HG02852 (cell line): ENCODE data around the gene IGF1R.
A peak's percentile ranks its signal among the peaks of the same experiment; 100 is the strongest.

Experiments used
- ATAC-seq: cut with Tn5 transposase; IDR thresholded peaks from one replicate; pipeline ENCODE4 v1.9.1; 2021; ENCODE audit warnings: mild to moderate bottlenecking, moderate library complexity; ENCODE audit not compliant: unreplicated experiment

Gene IGF1R

DNA sequence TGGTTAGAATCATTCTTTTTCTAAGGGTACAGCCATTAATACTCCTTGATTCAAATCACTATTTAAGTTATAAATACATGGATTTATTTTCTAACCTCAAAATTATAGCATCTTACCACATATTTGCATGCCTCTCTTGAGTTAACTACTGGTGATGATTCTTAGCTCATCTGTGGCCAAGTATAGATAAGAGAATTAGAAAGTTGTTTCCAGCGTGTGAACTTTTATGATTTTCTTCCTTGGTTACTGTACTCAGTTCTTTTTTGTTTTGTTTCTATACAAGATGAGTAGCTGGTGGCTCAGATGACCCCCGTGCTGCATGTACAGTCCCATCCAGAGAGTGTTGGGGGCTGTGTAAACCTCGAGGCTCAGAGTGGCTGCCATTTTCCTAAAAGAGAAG, 124.6 kb downstream of the IGF1R start:
- no peak for ATAC-seq

- no peak for ATAC-seq
Observed at GRCh38 chr15:98773616-98774015, 125.3 kb downstream of the IGF1R start.

DNA sequence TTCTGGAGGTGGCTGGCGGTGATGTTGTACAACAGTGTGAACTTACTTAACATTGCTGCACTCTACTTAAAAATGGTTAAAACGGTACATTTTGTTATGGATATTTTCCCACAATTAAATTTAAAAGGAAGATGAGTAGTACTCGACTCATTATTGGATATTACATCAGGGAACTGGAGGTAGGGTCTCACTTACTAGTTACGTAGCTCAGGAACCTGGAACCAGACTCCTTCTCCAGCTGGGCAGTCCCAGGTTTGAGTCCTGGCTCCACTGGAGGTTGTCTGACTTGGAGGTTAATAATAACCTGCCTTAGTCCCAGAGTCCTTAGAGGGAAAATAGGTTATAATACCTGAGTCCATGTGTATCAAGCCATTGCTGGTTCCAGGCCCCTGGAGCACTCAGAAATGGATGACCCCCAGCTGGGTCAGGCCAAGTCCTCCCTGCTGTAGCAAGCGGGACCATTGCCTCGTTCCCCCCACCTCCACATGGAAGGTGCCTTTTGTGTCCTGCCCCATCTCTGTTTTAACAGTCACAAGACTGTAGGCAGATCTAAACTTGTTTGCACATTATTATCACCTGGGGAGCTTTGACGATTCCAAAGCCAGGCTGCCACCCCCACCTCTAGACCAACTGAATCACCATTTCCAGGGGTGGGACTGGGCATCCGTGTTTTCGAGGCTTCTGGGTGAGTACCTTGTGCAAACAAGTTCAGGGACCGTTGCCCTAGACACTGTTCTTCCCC, 126.6 kb downstream of the IGF1R start:
- ATAC-seq, result no peak

DNA sequence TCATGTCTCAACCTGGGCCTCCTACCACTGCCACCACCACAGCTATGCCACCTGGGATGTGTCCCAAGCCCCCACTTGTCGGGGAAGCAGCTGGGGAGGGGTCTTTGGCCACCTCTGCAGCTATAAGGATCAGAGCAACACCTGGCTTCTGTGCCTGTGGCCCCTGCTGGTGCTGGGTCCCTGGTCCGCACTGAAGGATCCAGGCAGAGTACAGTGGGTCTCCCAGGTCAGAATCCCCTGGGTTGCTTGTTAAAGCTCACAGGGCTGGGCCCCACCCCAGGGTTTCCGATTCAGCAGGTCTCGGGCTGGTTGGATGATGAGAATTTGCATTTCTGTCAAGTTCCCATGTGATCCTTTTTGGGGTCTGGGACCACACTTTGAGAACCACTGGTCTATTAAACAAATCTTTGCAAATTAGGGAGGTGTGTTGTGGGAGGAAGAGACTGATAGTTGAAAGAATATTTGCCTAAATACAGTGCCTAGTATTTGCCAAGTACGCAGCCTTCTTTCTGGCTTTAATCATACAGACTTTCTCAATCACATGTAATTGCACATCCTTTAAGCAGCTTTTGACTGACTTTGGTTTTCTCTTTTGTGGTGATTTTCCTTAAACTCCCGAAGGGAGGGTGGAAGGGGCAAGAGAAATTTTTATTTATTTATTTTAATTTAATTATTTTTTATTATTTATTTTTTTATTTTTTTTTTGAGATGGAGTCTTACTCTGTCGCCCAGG, 127.3 kb downstream of the IGF1R start:
- no peak for ATAC-seq

GRCh38 chr15:98776607-98777281, 128.4 kb downstream of the IGF1R start:
- ATAC-seq, result peak; percentile 55

DNA sequence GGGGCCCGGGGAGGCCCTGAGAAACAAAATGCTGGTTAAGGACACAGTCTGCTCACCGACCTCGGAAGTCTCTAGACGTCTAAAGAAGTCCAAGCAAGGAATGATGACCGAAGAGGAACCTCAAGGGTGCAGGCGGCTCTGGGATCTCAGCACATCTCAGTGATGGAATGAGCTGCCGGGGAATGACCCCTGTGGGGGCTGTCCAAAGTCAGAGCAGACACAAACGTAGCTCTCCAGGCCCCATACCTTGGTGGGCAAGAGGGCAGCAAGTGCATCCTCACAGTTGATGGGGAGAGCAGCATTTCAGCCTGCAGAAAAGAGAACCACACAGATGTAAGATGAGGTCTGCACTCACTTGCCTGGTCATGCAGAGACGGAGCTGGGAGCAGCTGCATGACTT, 129.1 kb downstream of the IGF1R start:
- no peak for ATAC-seq

- no peak for ATAC-seq
Observed at GRCh38 chr15:98778263-98778959, 130.1 kb downstream of the IGF1R start.

DNA sequence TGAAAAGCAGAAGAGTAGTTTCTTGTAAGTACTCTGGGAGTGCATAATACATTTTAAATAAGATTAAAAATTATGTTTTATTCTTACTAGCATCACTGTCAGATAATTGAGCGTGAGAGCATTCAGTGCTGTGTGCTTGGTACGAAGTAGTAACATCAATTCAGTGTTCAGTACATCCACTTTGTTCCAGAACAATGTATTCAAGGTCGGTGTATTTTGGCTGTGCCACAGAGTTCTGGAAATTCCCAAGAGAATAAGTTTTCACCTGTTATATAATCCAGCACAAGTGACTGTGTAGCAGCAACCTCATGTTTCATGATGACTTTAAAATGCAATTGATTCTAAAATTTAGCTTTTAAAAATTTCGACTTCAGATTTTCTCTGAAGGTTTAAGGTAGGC, 130.6 kb downstream of the IGF1R start:
- no peak for ATAC-seq

GRCh38 chr15:98779463-98780071, 131.2 kb downstream of the IGF1R start:
- ATAC-seq, result peak; percentile 82

GRCh38 chr15:98781838-98782237, 133.5 kb downstream of the IGF1R start:
- no peak for ATAC-seq

- no peak for ATAC-seq
Observed at GRCh38 chr15:98782801-98783200, 134.5 kb downstream of the IGF1R start.

GRCh38 chr15:98785431-98785806, 137.1 kb downstream of the IGF1R start:
- ATAC-seq, result no peak

DNA sequence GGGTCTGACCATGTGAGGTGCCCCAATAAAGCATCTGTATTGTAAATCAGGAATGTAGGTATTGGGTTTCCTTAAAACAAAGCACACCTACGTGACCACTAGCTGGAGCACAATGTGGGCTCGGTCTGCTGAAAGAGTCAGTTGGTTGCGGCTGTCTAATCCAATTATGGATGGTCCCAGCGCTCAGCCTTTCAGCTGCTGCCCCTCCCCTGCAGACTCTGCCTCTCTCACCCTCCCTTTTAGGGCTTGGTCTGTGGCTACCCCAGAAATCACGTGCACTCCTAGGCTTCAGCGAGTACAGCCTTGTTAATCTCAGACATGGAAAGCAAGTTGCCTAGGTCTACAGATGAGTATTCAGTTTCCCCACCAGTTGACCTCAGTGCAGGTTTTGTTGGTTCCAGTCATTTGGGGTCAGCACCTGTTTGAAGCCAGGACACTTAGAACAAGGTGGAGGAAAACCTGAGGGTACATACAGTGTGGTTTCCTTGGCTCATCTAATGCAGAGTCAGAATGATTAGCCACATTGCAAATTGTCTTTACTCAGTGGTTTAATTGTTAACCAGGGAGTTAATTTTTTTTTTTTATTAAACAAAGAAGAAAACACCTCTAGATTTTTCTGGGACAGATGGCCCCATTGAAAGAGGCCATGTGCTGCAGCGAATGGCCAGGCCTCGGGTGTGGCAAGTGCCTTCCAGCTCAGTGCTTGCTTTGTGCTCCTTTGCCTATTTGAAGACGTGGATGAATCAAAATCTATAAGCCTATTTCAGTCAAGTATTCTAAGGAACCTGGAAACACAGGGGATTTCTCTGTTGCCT, 137.7 kb downstream of the IGF1R start:
- peak; percentile 72 for ATAC-seq

DNA sequence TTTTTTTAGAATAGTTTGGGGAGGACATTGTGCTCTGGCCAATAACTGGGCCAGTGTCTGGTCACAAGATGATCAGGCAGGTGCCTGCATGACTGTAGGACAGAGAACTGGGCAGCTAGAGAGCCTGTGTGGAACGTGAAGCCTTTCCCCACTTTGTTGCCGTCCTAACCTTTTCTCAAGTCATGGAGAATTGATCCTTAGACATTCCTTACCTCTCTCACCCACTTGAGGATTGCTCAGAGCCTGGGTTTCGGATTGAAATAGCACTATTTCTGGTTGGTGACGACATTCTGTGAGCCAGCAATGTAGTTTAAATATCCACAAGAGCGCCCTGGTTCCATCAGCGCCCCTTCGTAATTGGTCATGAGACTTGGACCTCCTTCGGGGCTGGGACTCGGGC, 138.4 kb downstream of the IGF1R start:
- no peak for ATAC-seq

DNA sequence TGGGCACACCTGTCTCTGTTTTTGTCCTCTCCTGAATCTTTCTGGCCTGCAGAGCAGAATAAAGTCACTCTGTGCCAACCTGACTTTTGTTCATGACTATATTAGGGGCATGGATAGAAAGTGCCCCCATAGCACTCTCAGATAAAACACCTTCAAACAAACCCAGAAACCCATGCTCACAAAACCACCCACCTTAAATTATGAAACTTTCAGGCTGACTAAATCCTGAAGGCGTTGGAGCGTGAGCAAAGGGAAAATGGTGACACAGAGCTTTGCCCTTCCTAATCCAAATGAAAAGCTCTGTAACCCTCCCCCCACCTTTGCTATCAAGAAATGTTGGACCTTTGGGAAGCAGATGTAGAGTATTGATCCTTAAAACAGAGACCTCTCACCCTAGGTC, 138.9 kb downstream of the IGF1R start:
- no peak for ATAC-seq

DNA sequence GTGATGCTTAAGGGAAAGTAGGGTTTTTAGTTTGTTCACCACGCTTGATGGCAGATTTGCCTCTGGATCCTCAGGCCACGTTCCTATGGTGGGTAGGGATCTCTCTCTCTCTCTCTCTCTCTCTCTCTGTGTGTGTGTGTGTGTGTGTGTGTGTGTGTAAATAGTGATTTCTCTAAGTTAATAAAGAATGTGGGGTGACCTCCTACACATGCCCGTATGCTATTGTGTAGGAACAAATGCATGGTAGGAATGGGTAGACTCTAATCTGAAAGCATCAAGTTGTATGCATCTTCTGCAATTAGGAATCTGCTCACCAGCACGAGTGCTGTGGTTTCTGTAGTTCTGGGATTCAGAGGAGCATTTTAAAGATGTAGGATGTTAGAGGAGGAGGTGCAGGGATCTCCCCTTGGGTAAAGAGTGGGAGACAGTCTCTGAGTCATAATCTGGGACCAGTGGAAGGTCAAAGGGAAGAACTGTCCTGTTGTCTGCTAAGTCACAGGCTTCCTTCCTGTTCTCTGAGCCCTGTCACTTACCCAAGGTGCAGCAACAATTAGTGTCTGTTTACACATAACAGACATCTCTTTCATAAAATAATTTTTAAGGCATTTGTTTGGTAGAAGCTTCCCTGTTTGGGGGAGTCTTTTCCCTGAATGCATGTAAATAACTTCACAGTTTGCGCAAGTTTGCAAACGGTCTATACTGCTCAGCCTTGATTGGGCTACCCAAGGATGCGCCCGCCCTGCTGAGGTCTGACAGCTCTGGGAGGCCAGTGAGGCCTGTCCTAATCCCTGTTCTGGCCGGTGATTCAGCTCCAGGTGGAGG, 139.8 kb downstream of the IGF1R start:
- no peak for ATAC-seq

- ATAC-seq, result no peak
Observed at GRCh38 chr15:98789020-98789419, 140.7 kb downstream of the IGF1R start.

DNA sequence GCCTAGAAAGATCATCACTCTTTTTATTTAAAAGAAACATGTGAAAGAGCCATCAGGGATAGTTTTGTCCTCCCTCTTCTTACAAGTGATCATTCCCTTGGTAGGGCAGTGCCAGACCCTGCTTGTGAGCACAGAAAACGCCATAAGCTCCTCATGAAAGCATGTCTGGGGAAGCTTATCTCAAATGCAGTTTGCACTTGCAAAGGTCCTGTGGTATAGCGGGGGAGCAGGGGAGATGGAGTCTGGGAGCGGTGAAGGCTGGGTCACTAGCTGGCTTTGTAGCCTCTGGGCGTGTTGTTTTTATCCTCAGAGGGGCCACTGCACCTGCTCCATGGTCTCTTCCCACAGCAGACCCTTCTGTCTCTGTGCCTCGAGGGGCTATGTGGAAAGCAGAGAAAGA, 141.9 kb downstream of the IGF1R start:
- no peak for ATAC-seq

DNA sequence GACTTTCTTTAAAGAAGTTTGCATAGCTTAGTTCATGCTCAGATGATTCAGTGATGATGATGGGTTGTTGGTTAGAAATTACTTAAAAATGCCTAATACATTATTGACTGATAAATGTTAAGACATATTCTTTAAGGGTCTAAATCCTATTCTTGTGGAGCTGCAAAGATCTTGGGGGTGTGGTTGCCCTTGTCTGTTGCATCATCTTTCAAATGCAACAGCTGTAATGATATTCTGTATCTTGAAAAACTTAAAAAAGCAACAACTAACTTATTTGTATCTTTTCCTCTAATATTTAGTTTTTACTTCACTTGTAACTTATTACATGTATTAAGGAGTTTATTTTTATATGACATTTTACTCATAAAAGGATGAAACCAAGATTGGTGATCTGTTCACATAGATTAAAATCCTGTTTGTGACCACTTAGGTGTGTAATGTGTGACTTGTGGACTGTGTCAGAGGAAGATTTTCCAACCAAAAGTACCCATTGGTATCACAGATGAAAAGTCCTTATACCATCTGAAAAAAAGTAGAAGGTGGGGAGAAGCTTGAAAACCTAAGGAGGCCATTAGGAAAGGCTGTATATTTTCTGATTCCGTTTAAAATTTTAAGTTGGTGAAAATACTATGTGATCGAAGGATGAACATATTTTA, 142.8 kb downstream of the IGF1R start:
- ATAC-seq, result no peak
